T-cell (primary cell): ENCODE results near the gene ARHGAP10. TPM values are rescaled to one million over a fixed set of nuclear protein-coding genes. Genes with fewer than 3 reads are reported as not detected.

ENCODE experiments used
- ATAC-seq, 4 experiments: fragments of 200-7000 bp in 3 of 4; fragments of 150-1000 bp in 1 of 4; cut with Tn5 transposase; replicated peaks in 1 of 4; 1 replicate in 3 of 4; 2 replicates in 1 of 4; pipeline ENCODE4 v1.10.0; 2021; ENCODE audit warnings: moderate library complexity in 3 of 4, mild to moderate bottlenecking in 2 of 4, moderate number of reproducible peaks in 1 of 4
- CTCF ChIA-PET, 2 donors: fragments of 300-600 bp; sonication (Branson Sonifier 250); formaldehyde crosslinking; loops; one replicate each; lab custom pipeline; 2022; ENCODE audit warnings: antibody characterized with exemption in 2 of 2; lab: Charles Lee
- POLR2A ChIA-PET, 2 donors: fragments of 300-600 bp; sonication (Branson Sonifier 250); formaldehyde crosslinking; loops; one replicate each; lab custom pipeline; 2022; ENCODE audit warnings: antibody characterized with exemption in 2 of 2; lab: Charles Lee
- DNase-seq, 35 experiments: peaks; one replicate each; pipeline versions ENCODE4 v3.0.0 to v3.0.0-alpha.2; 2013 to 2023
- H3K27ac ChIP-seq: one replicate; pipeline ENCODE4 v1.5.1; 2013; ENCODE audit warnings: low read length
- H3K27me3 ChIP-seq, 2 experiments: replicated peaks in 1 of 2; 1 replicate in 1 of 2; 2 replicates in 1 of 2; pipeline versions ENCODE4 v1.6.1 to v1.7.0; 2013; ENCODE audit warnings: low read length in 1 of 2, mixed read lengths in 1 of 2; ENCODE audit not compliant: control insufficient read depth in 2 of 2, insufficient read depth in 2 of 2; ENCODE audit errors: extremely low read depth in 1 of 2
- H3K36me3 ChIP-seq, 2 donors: 1 replicate in 1 of 2; 2 replicates in 1 of 2; pipeline versions ENCODE4 v1.6.1 to v1.7.0; 2013; ENCODE audit warnings: low read length in 1 of 2; ENCODE audit not compliant: control insufficient read depth in 2 of 2, insufficient read depth in 1 of 2; ENCODE audit errors: extremely low read depth in 1 of 2
- H3K4me1 ChIP-seq, 2 experiments: 1 replicate in 1 of 2; 2 replicates in 1 of 2; pipeline versions ENCODE4 v1.6.1 to v1.7.0; 2013; ENCODE audit warnings: low read length in 2 of 2, mixed read lengths in 1 of 2; ENCODE audit not compliant: insufficient read depth in 2 of 2, control insufficient read depth in 1 of 2; ENCODE audit errors: extremely low read depth in 1 of 2
- H3K4me3 ChIP-seq, 2 donors: 1 replicate in 1 of 2; 2 replicates in 1 of 2; pipeline versions ENCODE4 v1.5.1 to v1.7.0; 2013; ENCODE audit warnings: mild to moderate bottlenecking in 2 of 2, low read length in 1 of 2, moderate library complexity in 1 of 2; ENCODE audit not compliant: control insufficient read depth in 1 of 2; ENCODE audit errors: extremely low read depth in 1 of 2
- H3K9me3 ChIP-seq: 2 replicates; pipeline ENCODE4 v1.7.0; 2013
- H3K27ac Mint-ChIP-seq, 2 donors: one replicate each; pipeline ENCODE4 v1.8.0; 2020 to 2021; ENCODE audit warnings: mild to moderate bottlenecking in 2 of 2, mixed read lengths in 2 of 2
- H3K27me3 Mint-ChIP-seq, 2 donors: one replicate each; pipeline ENCODE4 v1.8.0; 2021 to 2022; ENCODE audit warnings: mixed read lengths in 2 of 2
- H3K36me3 Mint-ChIP-seq: one replicate; pipeline ENCODE4 v1.8.0; 2021; ENCODE audit warnings: mixed read lengths
- H3K4me1 Mint-ChIP-seq, 3 donors: one replicate each; pipeline ENCODE4 v1.8.0; 2020 to 2022; ENCODE audit warnings: mixed read lengths in 3 of 3, mild to moderate bottlenecking in 1 of 3
- H3K4me3 Mint-ChIP-seq, 3 donors: one replicate each; pipeline ENCODE4 v1.8.0; 2020 to 2022; ENCODE audit warnings: mild to moderate bottlenecking in 3 of 3, mixed read lengths in 3 of 3, moderate library complexity in 3 of 3
- H3K9me3 Mint-ChIP-seq, 3 donors: one replicate each; pipeline ENCODE4 v1.8.0; 2020 to 2022; ENCODE audit warnings: mixed read lengths in 3 of 3
- WGBS: methylation state at CpG from one replicate; pipeline ENCODE4 v1.1.5; 2013; ENCODE audit warnings: missing lambda C conversion rate; ENCODE audit not compliant: insufficient coverage; 5-methylcytosine and 5-hydroxymethylcytosine counted together
- total RNA-seq, 35 experiments: library from RNA in 6 of 35; stranded (reverse) in 6 of 35; fragments of 120-200 nt in 1 of 35; gene quantifications; one replicate each; pipeline versions ENCODE4 v1.2.1 to v1.2.4 and lab custom pipeline; 2013 to 2026

The ARHGAP10 gene
- total RNA-seq, 5 donors from 2014 or later (not counting 1 experiment from before 2014, with no cell fraction given): 6.2 to 7.7 (median 6.8) TPM

DNA sequence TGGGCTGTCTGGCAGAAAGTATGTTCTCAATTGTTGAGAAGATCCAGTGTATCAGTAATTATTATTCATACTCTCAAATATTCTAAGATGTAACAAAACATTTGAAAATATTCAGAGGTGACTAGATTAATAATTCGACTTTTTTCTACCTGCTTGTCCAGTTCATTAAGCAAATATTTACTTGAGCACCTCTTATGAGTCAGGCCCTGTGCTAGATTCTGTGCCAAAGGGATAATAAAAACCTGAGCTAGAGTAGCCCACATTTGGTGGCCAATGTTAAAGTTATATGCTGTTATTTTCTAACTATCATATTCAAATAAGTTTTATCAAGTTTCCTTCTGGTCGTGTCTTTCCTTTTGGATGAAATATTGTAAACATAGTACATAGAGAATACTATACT, 58.5 kb downstream of the ARHGAP10 start:
- H3K9me3 ChIP-seq: no peaks in the 10 kb centered on the region
- no peaks in the 10 kb centered on the region for H3K36me3 Mint-ChIP-seq
- ChIA-PET POLR2A (no interaction called here), CTCF (interaction anchor here (0.6 kb wide), 2 partner anchors 77 to 162 kb away, joined by 4 to 6 read pairs; no protein-coding TSS in a partner anchor)
- no peaks in the 10 kb centered on the region for H3K27me3 ChIP-seq
- no peaks in the 10 kb centered on the region for H3K9me3 Mint-ChIP-seq
- DNase-seq (no peak), ATAC-seq (no peak)
- no peaks in the 10 kb centered on the region for H3K36me3 ChIP-seq
- H3K4me1 ChIP-seq: peaks cover 5 to 15% of the 10 kb centered on the region in 2 experiments
- no peak overlapping the region for H3K4me3 ChIP-seq
- H3K4me1 Mint-ChIP-seq: peaks cover 32 to 52% (median 48%) of the 10 kb centered on the region in 3 donors
- H3K27me3 Mint-ChIP-seq: no peaks in the 10 kb centered on the region
- WGBS: no CpG with 5 or more reads among the region's 2 CpGs
- H3K27ac Mint-ChIP-seq: no peak overlapping the region
- H3K27ac ChIP-seq: no peak overlapping the region
- no peak overlapping the region for H3K4me3 Mint-ChIP-seq

DNA sequence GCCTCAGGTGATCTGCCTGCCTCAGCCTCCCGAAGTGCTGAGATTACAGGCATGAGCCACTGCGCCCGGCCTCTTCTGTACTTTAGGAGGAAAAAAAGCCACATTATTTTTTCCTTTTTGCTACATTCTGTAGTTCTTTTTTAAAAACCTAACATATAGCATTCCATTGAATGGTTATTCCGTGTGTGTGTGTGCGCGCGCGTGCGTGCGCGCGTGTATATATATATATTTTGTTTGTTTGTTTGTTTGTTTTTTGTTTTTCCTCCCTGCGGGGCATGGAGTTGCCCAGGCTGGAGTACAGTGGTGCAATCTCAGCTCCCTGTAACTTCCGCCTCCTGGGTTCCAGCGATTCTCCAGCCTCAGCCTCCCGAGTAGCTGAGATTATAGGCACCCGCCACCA, 59.5 kb downstream of the ARHGAP10 start:
- Mint-ChIP-seq H3K36me3 (no peaks in the 10 kb centered on the region), H3K9me3 (no peaks in the 10 kb centered on the region), H3K4me1 (peaks cover 32 to 44% (median 41%) of the 10 kb centered on the region in 3 donors), H3K4me3 (peak overlapping the region in 1 of 3 donors; percentile 90), H3K27ac (no peak overlapping the region), H3K27me3 (no peaks in the 10 kb centered on the region)
- Histone ChIP-seq H3K4me1 (peaks cover 5 to 15% of the 10 kb centered on the region in 2 experiments), H3K36me3 (no peaks in the 10 kb centered on the region), H3K27ac (no peak overlapping the region), H3K4me3 (no peak overlapping the region), H3K9me3 (no peaks in the 10 kb centered on the region), H3K27me3 (no peaks in the 10 kb centered on the region)
- ChIA-PET CTCF (interaction anchor here (0.7 to 1.4 kb wide), 2 partner anchors 52 to 75 kb away, joined by 4 read pairs; no protein-coding TSS in a partner anchor), POLR2A (no interaction called here)
- DNase-seq (no peak), ATAC-seq (no peak)
- 100% methylated on average over 1 of the region's 17 CpGs for WGBS

DNA sequence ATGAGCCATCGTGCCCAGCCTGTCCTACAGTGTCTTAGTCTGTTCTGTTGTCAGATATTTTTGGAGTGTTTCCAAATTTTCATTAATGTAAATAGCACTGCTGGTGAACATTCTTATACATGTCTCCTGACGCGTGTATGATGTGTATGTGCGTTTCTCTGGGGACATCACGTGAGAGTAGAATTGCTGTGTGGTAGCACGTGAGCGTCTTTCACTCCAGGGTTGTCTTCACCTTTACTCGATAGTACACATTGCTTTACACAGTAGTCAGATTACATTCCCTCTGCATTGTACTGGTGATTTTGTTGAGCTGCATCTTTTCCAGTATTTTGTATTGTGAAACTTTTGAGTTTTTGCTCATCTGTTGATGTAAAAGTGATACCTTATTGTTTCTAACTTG, 60.0 kb downstream of the ARHGAP10 start:
- no peaks in the 10 kb centered on the region for H3K27me3 ChIP-seq
- ATAC-seq (no peak), DNase-seq (no peak)
- H3K36me3 ChIP-seq: no peaks in the 10 kb centered on the region
- H3K27ac ChIP-seq: peak overlapping the region; percentile 60
- peak overlapping the region in 1 of 2 donors; percentile 43 for H3K4me3 ChIP-seq
- Mint-ChIP-seq H3K9me3 (no peaks in the 10 kb centered on the region), H3K27me3 (no peaks in the 10 kb centered on the region), H3K27ac (peak overlapping the region; percentile 88 to 96), H3K36me3 (peaks cover 1% of the 10 kb centered on the region), H3K4me3 (peak overlapping the region; percentile 81 to 90 (median 87)), H3K4me1 (peaks cover 32 to 42% (median 38%) of the 10 kb centered on the region in 3 donors)
- H3K4me1 ChIP-seq: peaks cover 5 to 15% of the 10 kb centered on the region in 2 experiments
- ChIA-PET CTCF (interaction anchor here (1.1 to 1.6 kb wide), 4 partner anchors 60 to 84 kb away, joined by 3 to 9 read pairs (median 4); partner anchors contain the start of gene ARHGAP10 (in 1 of the 2)), POLR2A (interaction anchor here in 1 of 2 donors (0.5 kb wide), 1 partner anchor 169 kb away, joined by 6 read pairs; no protein-coding TSS in a partner anchor)
- WGBS: 100% methylated on average over 1 of the region's 8 CpGs
- H3K9me3 ChIP-seq: no peaks in the 10 kb centered on the region

DNA sequence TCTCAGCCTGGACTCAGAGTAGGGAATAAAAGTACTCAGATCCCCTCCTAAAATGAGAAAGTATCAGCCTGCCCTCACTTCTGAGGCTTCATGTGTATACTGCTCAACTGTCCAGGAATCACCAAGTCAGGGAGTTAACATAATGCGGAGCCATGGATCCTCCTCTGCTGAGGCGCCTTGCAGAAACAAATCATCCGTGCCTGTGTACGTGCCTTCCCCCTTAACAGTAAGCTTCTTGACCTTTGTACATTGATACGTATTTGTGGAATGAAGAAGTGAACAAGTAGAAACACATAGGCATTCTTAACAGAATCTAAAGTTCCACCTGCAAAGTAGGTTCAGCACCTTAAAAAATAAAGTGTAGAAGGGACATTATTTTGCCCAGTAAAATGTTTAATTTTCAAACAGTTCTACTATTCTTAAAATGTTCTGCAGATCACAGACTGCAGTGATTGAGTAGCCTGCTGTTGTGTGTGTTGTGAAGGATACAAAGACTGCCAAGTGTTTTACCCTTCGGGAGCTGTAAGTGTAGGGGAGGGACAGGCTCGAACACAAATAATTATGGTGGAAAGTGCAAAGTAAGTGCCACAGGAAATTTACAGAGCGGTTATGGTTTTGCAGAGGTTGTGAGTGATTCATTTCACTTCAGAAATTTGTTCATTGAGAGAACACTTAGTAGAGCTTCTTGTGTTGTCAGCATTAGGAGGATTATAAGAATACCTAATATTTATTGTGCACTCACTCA, 61.9 kb downstream of the ARHGAP10 start:
- Histone ChIP-seq H3K4me3 (no peak overlapping the region), H3K9me3 (no peaks in the 10 kb centered on the region), H3K36me3 (no peaks in the 10 kb centered on the region), H3K4me1 (peaks cover 5 to 15% of the 10 kb centered on the region in 2 experiments), H3K27me3 (no peaks in the 10 kb centered on the region), H3K27ac (peak overlapping the region; percentile 26)
- no peaks in the 10 kb centered on the region for H3K27me3 Mint-ChIP-seq
- no peaks in the 10 kb centered on the region for H3K9me3 Mint-ChIP-seq
- peaks cover 32 to 40% (median 38%) of the 10 kb centered on the region in 3 donors for H3K4me1 Mint-ChIP-seq
- H3K27ac Mint-ChIP-seq: peak overlapping the region; percentile 2 to 42
- WGBS: 19% methylated on average over 2 of the region's 8 CpGs
- DNase-seq: no peak
- POLR2A ChIA-PET: interaction anchor here in 1 of 2 donors (0.5 kb wide), 1 partner anchor 104 kb away, joined by 4 read pairs; no protein-coding TSS in a partner anchor
- H3K36me3 Mint-ChIP-seq: peaks cover 5% of the 10 kb centered on the region
- CTCF ChIA-PET: interaction anchor here in 1 of 2 donors (1.6 kb wide), 1 partner anchor 73 kb away, joined by 9 read pairs; no protein-coding TSS in a partner anchor
- peak in 1 of 4 experiments; percentile 44 for ATAC-seq
- H3K4me3 Mint-ChIP-seq: peak overlapping the region in 2 of 3 donors; percentile 40 to 90

DNA sequence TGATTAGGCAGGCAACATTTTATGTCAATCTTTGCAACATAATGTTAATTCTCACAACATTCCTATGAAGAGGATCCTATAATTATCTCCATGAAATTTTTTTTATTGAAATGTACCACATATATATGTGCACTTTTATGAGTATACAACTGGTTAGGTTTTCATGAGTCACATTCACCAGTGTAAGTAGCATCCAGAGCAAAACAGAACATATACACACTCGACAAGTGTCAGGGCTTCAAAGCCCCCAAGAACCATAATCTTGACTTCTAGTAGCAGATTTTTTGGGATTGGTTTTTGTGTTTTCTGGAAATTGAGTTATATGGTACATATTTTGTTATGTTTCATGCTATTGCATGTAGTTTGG, 62.4 kb downstream of the ARHGAP10 start:
- H3K27ac ChIP-seq: peak overlapping the region; percentile 26
- H3K4me1 ChIP-seq: peaks cover 5 to 19% of the 10 kb centered on the region in 2 experiments
- H3K36me3 ChIP-seq: no peaks in the 10 kb centered on the region
- no peak overlapping the region for H3K4me3 Mint-ChIP-seq
- H3K27me3 Mint-ChIP-seq: no peaks in the 10 kb centered on the region
- ChIA-PET CTCF (interaction anchor here (0.5 to 0.6 kb wide), 2 partner anchors 74 to 1802 kb away, joined by 3 to 6 read pairs; no protein-coding TSS in a partner anchor), POLR2A (no interaction called here)
- H3K36me3 Mint-ChIP-seq: peaks cover 5% of the 10 kb centered on the region
- H3K27ac Mint-ChIP-seq: peak overlapping the region in 1 of 2 donors; percentile 42
- DNase-seq (no peak), ATAC-seq (no peak)
- no peaks in the 10 kb centered on the region for H3K9me3 ChIP-seq
- WGBS: no CpG with 5 or more reads among the region's 1 CpG
- H3K27me3 ChIP-seq: no peaks in the 10 kb centered on the region
- H3K4me3 ChIP-seq: no peak overlapping the region
- H3K4me1 Mint-ChIP-seq: peaks cover 36 to 43% (median 40%) of the 10 kb centered on the region in 3 donors
- H3K9me3 Mint-ChIP-seq: no peaks in the 10 kb centered on the region

DNA sequence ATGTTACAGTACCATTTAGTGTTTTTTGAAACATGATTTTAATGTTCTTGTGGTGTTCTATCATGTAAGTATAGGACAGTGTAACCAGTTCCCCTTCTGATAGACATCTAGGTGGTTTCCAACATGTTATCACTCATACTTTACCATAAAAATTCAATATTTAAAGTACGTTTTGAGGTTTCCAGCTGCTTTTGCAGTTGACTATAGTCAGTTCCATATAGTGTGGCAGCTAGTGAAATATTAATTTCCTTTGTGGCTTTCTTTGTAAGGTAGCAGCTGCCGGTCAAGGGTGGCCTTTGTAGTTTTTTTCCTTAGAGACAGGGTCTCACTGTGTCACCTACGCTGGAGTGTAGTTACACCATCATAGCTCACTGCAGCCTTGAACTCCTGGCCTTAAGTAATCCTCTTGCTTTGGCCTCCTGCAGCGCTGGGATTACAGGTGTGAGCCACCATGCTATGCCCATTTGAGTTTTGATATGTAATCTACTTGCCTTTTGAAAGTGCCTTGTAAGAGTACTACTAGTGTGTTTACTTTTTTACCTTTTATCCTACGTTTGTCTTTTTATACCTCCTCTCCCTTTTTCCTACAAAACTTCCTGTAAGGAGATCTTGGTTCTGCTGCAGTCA, 63.0 kb downstream of the ARHGAP10 start:
- no peak for DNase-seq
- peak in 1 of 4 experiments; percentile 43 for ATAC-seq

More for the DNA sequence above, 63.0 kb downstream of the ARHGAP10 start:
- POLR2A ChIA-PET: no interaction called here
- Mint-ChIP-seq H3K27me3 (no peaks in the 10 kb centered on the region), H3K4me1 (peaks cover 42 to 49% (median 46%) of the 10 kb centered on the region in 3 donors), H3K9me3 (no peaks in the 10 kb centered on the region), H3K4me3 (no peak overlapping the region), H3K27ac (no peak overlapping the region), H3K36me3 (peaks cover 5% of the 10 kb centered on the region)
- CTCF ChIA-PET: interaction anchor here (0.5 to 1.3 kb wide), 3 partner anchors 72 to 1803 kb away, joined by 3 to 6 read pairs (median 4); no protein-coding TSS in a partner anchor
- Histone ChIP-seq H3K36me3 (no peaks in the 10 kb centered on the region), H3K27me3 (no peaks in the 10 kb centered on the region), H3K4me3 (no peak overlapping the region), H3K27ac (no peak overlapping the region), H3K4me1 (peaks cover 10 to 23% of the 10 kb centered on the region in 2 experiments), H3K9me3 (no peaks in the 10 kb centered on the region)
- 13% methylated on average over 2 of the region's 5 CpGs for WGBS
